NCI-H1694 treated with DMSO at 0.1 percent for 48 hours (cell line): ENCODE measurements around the gene SGMS1.
"Not testable (repeated sequence)": the region's sequence is repeated elsewhere in the genome, so short reads cannot be mapped to it uniquely, and the experiment has no call there.

Source experiments
- DNase-seq: peaks from one replicate; lab custom pipeline; 2025; lab: John Stamatoyannopoulos, UW

SGMS1 gene

GRCh38 chr10:50299948-50300669, 323.6 kb downstream of the SGMS1 start:
- DNase-seq: no peak

GRCh38 chr10:50295367-50295766, 328.4 kb downstream of the SGMS1 start:
- no peak for DNase-seq

DNA sequence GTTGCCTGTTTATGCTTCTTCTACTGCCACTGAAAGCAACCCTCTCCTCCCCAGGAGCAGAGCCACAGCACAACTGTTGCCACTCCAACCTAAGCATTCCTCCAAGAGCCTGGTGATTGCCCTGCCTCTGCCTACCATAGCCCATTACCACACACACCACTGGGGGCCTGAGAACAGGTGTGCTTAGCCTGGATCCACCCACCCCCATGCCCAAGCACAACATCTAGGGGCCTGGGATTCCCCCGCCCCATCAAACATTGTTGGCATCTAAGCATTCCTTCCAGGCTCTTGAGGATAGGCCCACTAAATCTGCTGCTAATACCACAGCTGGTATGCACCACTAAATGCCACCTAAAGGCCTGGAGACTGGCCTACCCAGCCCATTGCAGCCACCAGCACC, 329.2 kb downstream of the SGMS1 start:
- no peak for DNase-seq

DNA sequence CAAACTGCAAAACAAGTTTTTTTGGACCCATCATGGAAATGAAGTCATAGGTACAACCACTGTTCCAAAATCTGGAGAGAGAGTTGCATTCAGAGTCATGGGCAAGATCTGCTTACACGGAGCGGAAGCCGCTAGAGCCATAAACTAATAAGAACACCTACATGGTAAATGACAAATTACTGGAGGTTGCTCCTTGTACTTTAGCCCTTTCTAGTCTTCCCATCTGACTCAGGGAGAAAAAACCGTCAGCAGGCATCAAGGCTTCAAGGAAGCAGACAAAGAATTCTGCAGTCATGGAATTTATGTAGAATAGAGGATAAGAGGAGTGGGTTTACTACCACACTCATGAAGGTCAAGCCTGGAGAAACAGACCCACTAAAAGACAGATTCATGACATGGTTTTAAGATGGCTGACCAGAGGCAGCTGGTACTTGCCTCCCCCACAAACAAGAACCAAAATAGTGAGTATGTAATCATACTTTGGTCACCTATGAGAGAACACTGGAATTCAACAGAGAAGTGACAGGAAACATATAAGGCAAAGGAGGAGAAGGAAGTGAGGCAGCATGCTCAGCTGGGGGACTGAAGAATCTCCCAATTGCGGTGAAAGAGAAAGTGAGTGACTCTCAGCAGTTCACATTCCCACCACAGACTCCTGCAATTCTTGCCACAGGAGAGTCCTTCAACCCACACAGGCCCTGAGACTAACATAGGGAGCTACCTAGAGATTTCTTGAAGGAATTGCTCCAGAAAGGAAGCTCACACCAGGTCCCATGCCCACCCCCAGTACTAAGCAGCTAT, 330.0 kb downstream of the SGMS1 start:
- no peak for DNase-seq

- DNase-seq: no peak
Observed at GRCh38 chr10:50291261-50291850, 332.4 kb downstream of the SGMS1 start.

- DNase-seq: no peak
Observed at GRCh38 chr10:50289196-50289595, 334.6 kb downstream of the SGMS1 start.

DNA sequence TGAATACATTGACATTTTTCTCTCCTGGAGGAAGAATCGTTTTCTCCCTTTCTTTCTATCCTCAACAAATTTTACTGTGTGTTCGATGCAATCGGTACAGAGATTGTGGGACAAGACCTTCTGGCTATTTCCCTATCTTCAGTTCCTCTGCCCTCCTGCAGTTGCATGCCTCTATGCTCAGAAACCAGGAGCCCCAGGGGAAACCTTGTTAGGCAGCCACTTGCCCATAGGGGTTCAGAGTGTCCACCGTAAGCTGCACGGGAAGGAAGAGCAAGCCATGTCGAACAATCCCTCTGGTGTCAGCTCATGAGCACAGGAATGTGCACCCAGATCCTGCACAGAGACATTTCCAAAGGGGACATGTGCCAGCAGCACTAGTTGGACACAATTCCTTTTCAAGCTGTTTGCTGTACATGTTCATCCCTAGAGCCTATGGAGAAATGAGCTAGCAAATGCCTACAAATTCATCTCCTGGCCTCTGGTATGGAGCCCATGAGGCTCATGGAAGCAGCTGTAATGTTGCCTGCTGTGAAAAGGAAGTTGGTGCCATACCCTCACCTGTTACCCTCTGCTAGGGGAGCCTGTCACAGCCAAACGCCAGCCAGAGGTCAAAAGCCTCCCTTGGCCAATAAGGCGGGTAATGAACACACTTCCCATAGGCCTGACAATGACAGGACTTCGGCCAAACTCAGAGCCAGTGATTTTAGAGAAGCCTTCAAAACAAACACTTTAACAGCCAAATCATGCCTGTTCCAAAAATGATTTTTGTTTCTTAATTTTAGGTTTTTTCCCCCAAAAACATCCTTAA, 336.6 kb downstream of the SGMS1 start:
- no peak for DNase-seq

DNA sequence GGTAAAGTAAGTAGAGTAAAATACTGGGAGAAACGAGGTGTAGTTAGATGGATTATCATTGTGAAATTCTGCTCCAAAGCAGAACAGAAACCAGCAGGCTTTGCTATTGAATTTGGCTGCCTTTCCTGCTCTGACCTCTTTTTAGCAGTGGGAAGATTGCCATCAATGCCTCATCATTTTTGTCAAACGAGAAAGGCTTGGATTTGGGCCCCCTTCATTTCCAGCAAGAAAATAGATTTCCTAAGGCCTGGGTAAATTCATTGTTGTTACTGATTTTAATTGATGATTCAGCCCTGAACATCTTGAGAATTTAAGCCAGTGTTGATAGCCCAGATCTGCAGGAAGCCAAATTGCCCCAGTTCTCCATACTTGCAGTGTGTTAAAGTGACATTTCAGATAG, 337.2 kb downstream of the SGMS1 start:
- no peak for DNase-seq

- DNase-seq: no peak
Observed at GRCh38 chr10:50281967-50282522, 341.7 kb downstream of the SGMS1 start.

DNA sequence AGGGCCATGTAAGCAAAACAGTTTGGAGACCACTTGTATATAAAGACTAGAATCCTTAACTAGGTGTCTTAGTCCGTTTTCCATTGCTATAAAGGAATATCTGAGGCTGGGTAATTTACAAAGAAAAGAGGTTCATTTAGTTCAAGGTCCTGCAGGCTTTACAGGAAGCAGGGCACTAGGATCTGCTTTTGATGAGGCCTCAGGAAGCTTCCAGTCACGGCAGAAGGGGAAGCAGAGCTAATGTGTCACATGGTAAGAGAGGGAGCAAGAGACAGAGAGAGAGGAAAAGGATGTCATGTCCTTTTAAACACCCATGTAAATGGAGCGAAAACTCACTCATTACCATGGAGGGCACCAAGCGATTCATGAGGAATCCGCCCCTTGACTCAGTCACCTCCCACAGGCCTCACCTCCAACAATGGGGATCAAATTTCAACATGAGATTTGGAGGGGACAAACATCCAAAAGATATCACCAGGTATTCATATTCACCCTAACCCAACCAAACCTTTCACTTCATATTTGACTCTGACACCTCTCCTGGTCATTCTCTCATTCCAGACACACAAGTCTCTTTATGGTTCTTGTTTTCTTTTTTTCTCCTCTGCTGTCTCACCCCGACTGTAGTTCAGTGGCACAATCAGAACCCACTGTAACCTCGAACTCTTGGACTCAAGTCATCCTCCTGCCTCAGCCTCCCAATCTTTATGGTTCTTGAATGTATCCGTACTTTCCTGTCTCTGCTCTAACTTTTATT, 342.4 kb downstream of the SGMS1 start:
- no peak for DNase-seq

DNA sequence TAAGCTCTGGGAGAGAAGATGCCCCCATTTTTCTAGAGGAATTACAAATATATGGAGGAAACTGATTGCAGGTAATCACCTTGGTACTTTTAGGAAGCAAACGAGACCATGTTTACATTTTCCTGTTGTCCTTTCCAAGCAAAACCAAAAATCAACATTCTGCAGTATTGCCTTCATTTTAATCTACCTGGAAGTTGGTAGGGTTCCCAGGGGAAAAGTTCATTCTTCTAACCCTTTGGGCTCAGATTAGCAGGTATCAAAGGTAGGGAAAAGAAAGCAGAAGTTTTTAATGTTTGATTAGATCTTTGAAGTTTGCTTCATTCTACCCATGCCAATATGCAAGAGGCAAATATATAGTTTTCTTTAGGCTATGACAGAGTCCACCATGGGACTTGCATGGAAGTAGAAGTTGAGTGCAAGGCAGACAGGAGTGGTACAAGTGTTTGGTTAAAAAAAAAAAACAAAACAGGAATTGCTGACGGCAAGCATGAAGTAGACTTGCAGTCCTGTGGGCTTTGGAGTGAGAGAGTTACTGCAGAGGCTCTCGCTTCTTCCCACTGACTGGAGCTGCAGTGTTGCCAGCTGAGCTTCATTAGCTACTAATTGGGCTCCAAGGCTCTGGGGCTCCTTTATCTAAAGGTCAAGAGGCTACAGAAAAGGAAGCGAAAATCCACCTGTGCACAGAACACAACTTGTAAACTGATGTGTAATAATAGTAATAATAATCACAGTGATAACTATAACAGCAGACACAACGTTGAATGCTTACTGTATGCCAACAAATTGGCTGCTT, 343.5 kb downstream of the SGMS1 start:
- no peak for DNase-seq

DNA sequence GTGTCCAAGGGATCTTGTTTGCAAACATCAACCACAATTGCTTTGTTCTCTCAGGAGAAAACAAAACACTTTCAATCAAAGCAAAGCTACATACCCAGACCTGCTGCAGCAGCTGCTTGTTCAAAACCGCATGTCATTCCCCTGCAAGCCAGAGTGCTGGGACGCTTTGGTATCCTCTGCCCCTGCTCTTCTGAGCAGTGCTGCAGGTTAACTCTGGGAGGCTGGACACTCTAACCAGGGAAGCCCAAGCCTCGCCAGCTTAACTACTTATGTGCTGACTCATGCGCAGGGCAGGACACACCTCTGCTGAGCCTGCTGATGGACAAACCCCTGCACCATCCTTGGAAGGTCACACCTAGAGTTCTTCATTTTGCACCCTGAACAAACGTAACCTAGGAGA, 344.3 kb downstream of the SGMS1 start:
- DNase-seq: no peak

- no peak for DNase-seq
Observed at GRCh38 chr10:50275650-50276235, 348.0 kb downstream of the SGMS1 start.

DNA sequence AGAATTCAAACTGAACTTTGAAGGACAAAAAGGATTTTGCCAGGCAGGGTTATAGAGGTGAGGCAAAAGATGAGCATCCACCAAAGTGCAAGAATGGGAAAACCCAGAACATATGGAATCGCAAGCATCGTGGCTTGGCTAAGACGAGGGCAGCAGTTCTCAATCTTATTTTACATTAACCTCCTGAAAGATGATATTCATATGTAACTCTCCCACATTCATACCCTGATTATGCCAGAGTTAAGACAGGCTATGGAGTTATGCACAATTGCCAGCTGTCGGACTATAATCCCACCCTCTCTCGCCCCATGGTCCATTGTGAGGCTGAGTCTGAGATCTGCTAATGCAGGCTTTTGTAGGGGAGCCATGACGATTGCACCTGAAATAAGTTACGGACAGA, 351.2 kb downstream of the SGMS1 start:
- DNase-seq: no peak

DNA sequence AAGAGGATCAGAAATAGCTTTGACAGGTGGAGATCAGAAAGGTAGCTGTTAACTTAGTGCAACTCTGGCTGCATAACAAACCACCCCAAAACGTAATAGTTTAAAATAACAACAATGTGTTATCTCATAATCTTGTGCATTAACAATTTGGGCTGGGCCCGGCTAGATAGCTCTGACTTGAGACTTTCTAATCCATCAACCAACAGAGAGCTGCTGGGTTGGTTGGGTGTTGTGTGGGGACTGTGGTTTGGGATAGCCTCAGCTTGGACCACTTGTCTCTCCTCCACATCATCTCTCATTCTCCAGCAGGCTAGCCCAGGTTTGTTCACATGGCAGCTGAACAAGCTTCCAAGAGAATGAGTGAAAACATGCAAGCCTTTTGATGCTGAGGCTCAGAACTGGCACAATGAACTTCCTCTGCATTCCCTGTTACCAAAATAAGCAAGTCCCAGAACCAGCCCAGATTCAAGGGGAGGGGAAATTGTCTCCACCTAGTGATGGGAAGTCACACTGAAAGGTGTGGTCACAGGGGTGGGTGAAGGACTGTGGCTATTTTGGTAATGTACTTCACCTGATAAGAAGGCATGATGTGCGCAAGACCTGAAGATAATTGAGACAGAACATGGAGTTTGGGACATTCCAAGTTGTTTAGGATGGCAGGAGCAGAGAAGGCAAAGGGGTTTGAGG, 352.0 kb downstream of the SGMS1 start:
- DNase-seq: no peak

- not testable (repeated sequence) for DNase-seq
Observed at GRCh38 chr10:50267877-50268276, 355.9 kb downstream of the SGMS1 start.

- not testable (repeated sequence) for DNase-seq
Observed at GRCh38 chr10:50262625-50263024, 361.1 kb downstream of the SGMS1 start.

- DNase-seq: no peak
Observed at GRCh38 chr10:50260791-50261281, 362.9 kb downstream of the SGMS1 start.
